ENCODE measurements around the gene LGMN. TPM values are rescaled to one million over a fixed set of nuclear protein-coding genes. Genes with fewer than 3 reads are reported as not detected.

LGMN gene
- total RNA-seq, 2 donors from 2014 or later = 1.2 to 3.8 TPM

DNA sequence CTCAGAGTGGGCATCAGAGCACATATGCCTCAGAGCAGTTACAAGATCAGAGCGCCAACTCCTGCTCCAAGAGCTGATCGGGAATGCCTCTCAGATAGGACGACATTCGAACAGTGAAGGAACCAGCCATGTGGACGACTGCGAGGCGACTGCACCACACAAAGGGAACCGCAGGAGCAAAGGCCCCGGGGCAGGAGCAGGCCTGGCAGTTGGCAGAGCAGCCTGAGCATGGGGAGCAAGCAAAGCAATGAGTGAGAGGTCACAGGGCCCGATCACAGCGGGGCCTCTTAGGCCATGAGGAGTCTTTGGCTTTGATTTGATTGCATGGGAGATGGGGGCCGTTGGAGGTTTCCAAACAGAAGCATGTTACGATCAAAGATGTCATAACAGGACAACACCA lies 90.3 kb downstream of the LGMN start:
- peaks cover 69 to 77% of the 10 kb centered on the region in 2 donors for H3K36me3 Mint-ChIP-seq

DNA sequence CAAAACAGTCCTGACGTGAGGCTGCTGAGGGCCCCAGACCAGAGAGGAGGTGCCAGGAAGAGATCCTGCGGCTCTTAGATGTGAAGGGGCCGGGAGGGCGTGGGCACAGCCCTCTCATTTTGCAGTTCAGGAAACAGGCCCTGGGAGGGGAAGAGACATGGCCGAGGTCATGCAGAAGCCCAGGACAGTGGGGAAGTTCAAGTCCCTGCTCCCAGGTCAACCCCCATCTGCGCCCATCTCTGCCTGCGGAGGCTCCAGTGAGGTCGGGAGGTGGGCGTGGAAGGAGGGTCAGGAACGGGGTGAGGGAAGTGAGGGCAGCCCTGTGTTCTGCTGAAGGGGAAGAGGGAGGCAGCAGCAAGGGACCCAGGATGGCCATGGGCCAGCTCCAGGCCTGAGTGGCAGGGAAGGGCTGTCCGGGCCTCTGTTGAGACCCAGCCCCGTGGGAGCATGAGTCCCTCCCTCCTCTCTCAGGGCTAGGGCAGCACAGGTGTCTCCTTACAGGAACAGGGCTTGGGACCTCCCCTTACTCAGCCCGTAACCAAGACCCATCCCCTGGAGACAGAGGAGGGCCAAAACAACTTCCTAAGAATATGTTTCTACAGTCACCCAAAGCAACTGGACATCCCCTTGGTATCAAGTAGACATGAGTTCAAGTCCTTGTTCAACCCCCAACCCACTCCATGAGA lies 90.8 kb downstream of the LGMN start:
- peaks cover 65 to 74% of the 10 kb centered on the region in 2 donors for H3K36me3 Mint-ChIP-seq
- ATAC-seq (no peak), DNase-seq (ENCODE audit: low spot score in 2 of 2) (no peak)
- H3K27ac Mint-ChIP-seq = peak overlapping the region; percentile 61 to 96
- H3K9me3 Mint-ChIP-seq = no peaks in the 10 kb centered on the region

More for the DNA sequence above, 90.3 kb downstream of the LGMN start:
- ATAC-seq (no peak), DNase-seq (ENCODE audit: low spot score in 2 of 2) (no peak)
- Mint-ChIP-seq H3K9me3 (no peaks in the 10 kb centered on the region), H3K27ac (peak overlapping the region; percentile 9 to 61)

DNA sequence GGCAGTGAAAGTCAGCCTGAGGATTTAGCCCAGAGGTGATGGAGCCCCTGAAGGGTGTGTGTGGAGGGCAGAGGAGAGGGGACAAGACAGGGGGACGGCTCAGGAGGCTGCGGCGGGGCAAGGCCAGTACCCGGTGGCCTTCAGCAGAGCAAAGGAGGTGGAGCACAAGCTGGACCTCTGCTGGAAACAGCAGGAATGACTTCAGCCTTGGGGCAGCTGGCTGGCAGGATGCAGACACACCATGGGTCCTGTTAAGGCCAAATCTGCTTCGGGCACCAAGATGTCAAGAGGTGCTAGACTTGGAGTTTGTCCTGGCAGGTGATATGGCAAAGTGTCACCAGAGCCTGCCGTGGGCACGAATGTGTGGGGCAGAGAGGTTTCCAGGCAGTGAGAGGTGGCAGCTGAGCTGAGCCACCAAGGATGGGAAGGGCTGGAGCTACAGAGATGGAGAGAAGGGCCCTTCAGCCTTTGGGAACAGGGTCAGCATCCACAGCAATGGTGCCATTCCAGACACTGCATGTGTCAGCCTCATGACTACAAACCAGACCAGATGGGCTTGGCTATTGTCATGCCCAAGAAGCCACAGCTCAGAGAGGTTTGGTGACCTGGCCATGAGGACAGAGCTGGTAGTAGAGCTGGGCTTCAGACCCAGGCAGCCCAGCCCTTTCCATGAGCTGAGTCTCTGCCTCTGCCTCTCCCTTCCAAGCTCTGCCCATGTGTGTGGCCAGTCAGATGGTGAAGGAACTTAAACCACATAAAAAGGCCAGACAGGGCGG lies 91.9 kb downstream of the LGMN start:
- Mint-ChIP-seq H3K27ac (peak overlapping the region; percentile 72 to 96), H3K36me3 (peaks cover 54 to 65% of the 10 kb centered on the region in 2 donors), H3K9me3 (no peaks in the 10 kb centered on the region)
- DNase-seq (ENCODE audit: low spot score in 2 of 2) (no peak), ATAC-seq (peak in 1 of 2 donors; percentile 34)

DNA sequence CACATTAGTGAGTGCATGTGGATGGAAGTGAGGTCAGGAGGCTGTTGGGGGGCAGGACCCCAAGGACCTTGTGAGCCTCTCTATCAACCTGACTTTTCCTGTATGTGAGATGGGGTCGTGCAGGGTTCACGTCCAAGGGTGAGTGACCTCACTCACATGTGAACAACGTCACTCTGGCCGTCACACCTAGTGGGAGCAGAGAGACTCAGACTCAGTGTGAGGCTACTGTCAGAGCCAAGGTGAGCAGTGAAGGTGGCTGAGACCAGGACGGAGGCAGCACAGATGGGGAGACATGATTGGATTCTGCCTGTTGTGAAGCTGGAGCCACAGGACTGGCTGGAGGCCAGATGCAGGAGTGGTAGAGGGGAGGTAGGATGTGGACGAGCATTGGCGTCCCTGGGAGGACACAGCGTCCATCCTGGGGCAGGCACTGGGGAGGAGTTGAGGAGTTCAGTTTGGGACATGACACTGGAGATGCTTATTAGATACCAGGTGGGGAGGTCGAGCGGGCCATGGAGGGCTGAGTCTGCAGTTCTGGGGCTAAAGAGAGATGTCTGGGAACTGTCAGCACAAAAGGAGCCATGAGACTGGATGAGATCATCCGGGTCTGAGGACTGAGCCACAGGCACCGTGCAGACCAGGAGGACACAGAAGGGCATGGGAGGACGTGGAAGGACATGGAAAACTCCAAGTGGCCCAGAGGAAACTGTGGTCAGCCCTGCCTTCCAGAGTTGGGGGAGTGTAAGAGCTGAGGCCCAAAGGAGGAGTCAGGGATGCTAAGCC lies 92.8 kb downstream of the LGMN start:
- ATAC-seq (no peak), DNase-seq (ENCODE audit: low spot score in 2 of 2) (no peak)
- Mint-ChIP-seq H3K27ac (peak overlapping the region; percentile 72 to 96), H3K9me3 (no peaks in the 10 kb centered on the region), H3K36me3 (peaks cover 46 to 57% of the 10 kb centered on the region in 2 donors)

DNA sequence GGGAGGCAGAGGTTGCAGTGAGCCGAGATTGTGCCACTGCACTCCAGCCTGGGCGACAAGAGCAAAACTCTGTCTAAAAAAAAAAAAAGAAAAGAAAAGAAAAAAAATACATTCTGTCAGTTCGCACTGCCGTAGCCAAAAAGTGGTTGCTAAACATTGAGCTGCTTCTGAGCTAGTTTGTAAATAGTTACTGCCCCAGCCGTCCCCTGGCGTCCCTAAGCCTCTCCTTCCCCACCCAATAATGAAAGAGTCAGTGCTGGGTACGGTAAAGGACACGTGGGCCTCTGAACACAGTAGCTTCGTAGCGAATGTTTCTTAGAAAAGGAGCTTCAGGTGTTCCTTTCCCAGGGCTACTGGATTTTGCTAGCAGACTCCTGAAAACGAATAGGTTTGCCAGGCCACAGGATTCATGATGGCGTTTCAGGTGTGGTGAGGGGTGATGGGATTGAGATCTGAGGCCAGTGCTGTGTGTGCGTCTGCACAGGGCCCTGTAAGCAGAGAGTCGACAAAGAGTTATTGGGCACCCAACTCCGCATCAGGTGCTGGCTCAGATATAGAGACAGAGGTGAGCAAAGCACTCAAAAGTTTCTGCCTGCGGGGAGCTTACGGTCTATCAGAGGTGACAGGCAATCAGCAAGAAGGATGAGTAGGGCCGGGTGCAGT lies 94.1 kb downstream of the LGMN start:
- ATAC-seq (no peak), DNase-seq (ENCODE audit: low spot score in 2 of 2) (no peak)
- Mint-ChIP-seq H3K27ac (peak overlapping the region; percentile 57 to 96), H3K9me3 (no peaks in the 10 kb centered on the region), H3K36me3 (peaks cover 38 to 45% of the 10 kb centered on the region in 2 donors)

Other genes starting within 250 kb of the LGMN start
- 10 to 100 TPM; 21.1 to 27.9 TPM for gene RIN3, start 234.8 kb downstream of the LGMN start, total RNA-seq
- gene GOLGA5, start 45.7 kb upstream of the LGMN start, total RNA-seq = 10 to 100 TPM; 13.5 to 17.6 TPM
- gene CHGA, start 174.5 kb upstream of the LGMN start, total RNA-seq = not detected